ENCODE measurements around the gene TMEM132A. TPM values are rescaled to one million over a fixed set of nuclear protein-coding genes. Genes with fewer than 3 reads are reported as not detected.

The TMEM132A gene
- polyA plus RNA-seq, 3 donors: 5.1 to 11.1 (median 7.0) TPM

DNA sequence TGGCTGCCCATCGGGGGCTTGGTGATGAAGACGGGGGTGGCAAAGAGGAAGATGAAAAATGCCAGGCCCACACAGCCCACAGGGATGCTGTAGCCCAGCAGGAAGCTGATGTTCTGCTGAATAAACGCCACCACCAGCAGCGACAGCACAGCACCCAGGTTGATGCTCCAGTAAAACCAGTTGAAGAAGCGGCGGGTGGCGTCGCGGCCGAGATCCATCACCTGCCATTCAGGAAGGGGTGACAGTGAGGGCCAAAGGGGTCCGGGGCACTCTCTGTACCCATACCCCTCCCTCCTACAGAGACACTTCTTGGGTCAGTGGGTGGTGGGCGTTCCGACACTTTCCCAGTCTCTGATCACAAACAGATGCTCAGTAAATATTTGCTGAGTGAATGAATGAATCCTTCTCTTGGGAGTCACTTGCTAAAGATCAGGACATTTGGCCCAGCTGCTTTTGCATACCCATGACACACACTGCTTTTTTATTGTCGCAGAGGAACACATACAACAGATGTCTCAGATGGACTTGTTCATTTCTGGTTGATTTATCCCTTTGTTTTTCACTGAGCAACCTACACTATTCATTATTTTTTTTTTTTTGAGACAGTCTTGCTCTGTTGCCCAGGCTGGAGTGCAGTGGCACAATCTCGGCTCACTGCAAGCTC, 22.5 kb downstream of the TMEM132A start:
- no peak overlapping the region for H3K27ac ChIP-seq (ENCODE audit: low read depth, low read length)
- 79 to 92% (median 91%) methylated on average over 11 to 15 of the region's 15 CpGs for WGBS, 3 donors

DNA sequence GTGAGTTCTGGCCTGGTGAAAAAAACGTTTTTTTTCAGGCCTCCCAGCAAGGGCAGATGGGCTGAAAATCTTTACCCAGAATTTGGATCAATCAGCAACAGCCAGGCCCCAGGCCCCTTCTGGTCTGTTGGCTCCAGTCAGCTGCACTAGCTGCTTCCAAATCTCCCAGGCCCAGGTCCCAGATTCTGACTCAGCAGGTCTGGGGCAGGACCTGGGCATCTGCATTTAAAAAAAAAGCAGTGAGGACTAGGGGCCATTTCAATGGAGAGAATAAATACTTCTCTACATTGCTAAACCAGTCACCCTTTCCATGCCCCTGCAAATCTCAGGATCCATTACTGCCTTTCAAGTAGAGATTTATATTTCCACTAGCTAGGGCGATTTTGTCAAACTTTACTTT, 23.4 kb downstream of the TMEM132A start:
- no peak overlapping the region for H3K27ac ChIP-seq (ENCODE audit: low read depth, low read length)
- WGBS, 3 donors: 40 to 57% (median 51%) methylated on average over 2 of the region's 2 CpGs

DNA sequence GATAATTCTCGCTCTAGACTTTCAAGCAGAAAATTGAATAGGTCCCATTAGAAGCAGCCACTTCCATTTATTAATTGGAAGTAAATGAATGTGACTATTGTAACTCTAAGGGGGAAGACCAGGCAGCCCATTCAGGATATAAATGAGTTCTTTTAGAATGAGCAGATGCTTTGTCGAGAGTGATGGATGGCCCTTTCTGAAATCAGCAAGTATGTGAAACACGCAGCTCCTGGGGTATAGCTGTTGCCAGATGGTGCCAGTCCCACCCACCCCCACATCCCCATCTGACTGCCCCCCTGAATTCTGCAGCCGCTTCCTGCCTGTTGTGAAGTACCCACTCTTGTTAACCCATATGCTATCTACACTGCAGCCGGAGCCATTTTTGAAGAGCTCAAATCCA, 24.0 kb downstream of the TMEM132A start:
- WGBS, 3 donors: 66 to 83% (median 82%) methylated on average over 5 of the region's 5 CpGs
- H3K27ac ChIP-seq (ENCODE audit: low read depth, low read length): no peak overlapping the region

DNA sequence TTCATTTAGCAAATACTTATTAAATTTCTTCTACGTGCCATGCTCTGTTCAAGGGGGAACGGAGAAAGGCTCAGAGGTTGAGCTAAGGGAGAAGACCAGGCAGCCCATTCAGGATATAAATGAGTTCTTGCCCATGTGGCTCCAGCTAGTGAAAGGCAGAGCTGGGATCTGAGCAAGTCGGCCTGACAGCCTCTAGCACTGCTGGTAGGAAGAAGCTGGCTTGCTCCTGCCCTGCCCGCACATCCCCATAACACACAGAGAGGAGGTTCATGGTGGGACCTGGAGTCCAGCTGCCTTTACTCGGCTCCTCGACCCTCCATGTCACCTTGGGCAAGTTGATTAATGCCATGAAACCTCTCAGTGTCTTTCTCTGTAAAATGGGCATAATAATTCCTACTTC, 25.8 kb downstream of the TMEM132A start:
- WGBS, 3 donors: 77 to 82% (median 78%) methylated on average over 6 of the region's 6 CpGs
- H3K27ac ChIP-seq (ENCODE audit: low read depth, low read length): no peak overlapping the region

DNA sequence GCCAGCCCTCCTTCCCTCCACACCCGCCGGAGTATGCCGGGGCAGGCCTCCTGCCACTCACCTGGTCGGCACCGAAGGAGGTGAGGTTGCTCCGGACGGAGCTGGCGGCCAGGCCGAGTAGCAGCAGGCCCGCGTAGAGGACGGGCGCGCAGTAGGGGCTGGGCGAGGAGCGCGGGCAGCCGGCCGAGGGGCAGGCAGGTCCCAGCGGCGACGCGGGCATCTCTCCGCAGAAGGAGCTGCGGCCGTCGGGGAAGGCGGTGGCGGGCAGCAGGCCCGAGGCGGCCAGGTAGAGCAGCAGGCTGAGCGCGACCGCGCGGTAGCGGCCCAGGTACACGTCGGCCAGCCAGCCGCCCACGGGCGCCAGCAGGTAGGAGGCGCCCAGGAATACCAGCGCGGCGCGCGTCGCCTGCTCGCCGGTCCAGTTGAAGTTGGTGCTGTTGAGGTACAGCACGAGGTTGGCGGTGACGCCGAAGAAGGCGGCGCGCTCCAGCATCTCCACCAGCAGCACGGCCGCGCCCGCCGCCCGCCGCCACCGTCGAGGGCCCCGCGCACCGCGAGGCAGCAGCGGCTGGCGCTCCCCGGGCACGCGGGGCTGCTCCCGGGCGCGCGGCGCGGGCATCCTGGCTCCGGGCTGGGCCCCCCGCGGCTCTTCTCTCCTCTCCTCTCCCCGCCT, 26.8 kb downstream of the TMEM132A start:
- 10 to 23% (median 22%) methylated on average over 53 to 86 of the region's 86 CpGs for WGBS, 3 donors
- H3K27ac ChIP-seq (ENCODE audit: low read depth, low read length): no peak overlapping the region

DNA sequence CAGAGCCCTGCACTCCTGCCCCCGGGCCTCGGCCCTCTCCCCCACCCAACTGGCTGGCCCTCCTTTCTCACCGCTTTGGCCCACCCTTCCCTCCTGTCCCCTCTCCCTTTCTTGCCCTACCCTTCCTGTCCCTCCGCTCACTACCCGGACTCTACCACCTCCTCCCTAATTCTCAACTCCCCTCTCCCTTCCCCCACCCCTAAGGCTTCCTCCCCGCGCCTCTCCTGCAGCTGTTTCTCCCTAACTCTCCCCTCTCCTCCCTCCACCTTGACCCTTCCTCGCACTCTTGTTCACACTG, 27.3 kb downstream of the TMEM132A start:
- no peak overlapping the region for H3K27ac ChIP-seq (ENCODE audit: low read depth, low read length)
- WGBS, 3 donors: 2 to 17% (median 4%) methylated on average over 5 to 8 of the region's 8 CpGs

DNA sequence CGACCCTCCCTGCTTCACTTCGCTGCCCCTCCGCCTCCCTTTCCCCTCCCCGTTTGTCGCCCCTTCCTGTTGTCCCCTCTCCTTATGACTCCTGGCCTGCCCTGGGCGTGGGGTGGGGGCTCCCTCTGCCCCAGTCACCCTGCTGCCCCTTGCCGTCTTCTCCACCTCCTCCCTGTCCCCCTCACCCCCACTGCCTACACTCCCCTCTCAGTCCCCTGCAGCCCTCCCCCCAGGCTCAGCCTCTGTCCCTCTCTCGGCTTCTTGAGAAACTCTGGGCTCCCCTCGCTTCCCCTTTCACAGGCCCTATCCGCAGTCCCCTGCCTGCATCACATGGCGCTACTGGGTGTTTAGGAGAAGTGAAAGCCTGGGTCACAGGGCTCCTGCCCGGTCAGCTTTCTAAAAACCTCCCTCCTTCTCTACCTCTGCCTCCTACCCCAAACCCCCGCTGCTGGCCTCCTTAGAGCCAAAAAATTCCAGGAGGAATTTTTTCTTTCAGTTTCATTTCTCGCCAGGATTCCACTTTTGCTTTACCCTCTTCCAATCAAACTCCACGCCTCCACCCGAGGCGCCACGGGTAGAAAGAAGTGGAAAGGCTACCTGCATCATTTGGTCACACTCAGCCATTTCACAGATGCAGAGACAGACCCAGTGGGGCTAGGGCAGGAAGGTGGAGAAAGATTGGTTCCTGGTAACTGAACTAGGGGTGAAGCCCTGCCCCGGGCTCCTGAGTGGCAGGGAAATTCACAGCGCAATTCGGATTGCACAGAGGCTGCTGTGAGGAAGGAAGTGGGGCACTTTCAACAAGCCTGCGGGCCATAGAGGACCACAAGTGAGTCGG, 27.9 kb downstream of the TMEM132A start, which contains the start of gene SLC15A3:
Gene SLC15A3, minus strand, starts transcription at position 273 of the 838 bp plus-strand sequence. CDS start 625 bp downstream, outside the sequence.
- H3K27ac ChIP-seq (ENCODE audit: low read depth, low read length): peak within 1 kb of the TSS; percentile 91
- 4 to 48% (median 5%) methylated on average over 23 of the region's 23 CpGs for WGBS, 3 donors

DNA sequence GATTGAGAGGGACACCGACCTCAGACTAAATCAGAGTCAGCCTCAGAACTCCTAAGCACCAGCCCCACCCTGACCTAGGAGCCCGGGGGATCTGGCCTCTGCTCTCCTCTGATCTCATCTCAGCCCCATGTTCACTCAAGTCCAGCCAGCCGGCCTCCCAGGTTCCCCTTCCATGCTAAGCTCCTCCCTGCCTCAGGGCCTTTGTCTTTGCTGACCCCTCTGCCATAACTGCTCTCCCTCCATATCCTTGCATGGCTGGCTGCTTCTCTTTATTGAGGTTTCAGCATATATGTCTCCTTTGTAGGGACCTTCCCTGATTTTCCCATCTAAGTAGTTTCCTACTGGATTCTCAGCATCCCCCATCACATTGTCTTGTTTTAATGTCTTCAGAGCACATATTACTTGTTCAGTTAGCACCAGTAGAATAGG, 28.5 kb downstream of the TMEM132A start:
- peak overlapping the region; percentile 91 for H3K27ac ChIP-seq (ENCODE audit: low read depth, low read length)
- 9 to 71% (median 13%) methylated on average over 3 of the region's 3 CpGs for WGBS, 3 donors

DNA sequence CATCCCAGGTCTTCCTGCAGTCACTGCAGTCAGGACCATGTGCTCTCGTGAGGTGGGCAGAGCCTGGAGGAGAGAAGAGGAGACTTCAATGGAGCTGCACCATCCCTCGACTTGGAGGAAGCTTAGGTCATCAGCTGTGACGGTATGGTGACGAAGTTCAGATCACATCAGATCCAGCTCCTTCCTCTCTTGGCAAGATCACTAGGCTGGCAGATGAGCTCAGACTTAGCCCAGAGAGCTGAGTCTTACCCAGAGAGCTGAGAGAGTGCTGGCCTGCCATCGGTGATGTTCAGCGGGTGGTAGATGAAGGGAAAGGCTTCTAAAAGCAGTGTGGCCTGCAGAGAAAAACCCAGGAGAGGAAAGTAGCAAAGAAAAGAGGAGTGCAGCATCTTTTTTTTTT, 29.5 kb downstream of the TMEM132A start:
- H3K27ac ChIP-seq (ENCODE audit: low read depth, low read length): no peak overlapping the region
- 61 to 85% (median 70%) methylated on average over 6 of the region's 6 CpGs for WGBS, 3 donors

DNA sequence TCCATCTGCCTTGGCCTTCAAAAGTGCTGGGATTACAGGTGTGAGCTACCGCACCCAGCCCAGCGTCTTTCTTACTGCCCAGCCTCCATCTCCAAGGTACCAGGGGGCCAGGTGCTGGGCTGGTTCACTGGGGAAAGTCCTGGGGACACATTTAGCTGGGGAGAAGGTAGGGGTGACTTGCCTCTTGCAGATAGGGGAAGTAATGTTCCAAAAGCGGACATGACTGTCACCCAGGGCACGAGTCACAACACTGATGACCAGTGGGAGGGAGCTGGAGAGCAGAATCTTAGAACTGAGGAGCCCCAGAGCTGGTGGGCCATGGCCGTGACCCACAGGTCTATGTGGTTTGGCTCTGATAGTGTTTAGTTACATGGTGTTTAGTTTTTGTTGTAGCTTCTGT, 30.2 kb downstream of the TMEM132A start:
- 74 to 85% (median 75%) methylated on average over 5 of the region's 5 CpGs for WGBS, 3 donors
- no peak overlapping the region for H3K27ac ChIP-seq (ENCODE audit: low read depth, low read length)

DNA sequence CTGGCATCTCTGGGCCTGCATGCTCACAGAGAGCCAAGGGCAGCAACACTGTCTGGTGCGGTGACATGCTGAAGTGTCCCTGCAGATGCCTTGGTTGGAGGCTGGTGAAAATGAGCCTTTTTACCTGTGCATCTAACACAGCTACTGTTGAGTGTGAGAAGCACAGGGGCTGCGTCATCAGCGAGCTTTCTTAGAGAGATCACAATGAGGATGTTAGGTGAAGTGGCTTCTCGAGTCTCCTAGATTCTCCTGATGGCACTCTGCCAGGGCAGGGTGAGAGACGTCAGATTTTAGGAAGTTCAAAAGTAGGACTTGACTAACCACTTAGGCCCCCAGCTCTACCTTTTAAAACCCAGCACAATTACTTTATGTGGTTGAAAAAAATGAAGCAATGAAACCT, 31.3 kb downstream of the TMEM132A start:
- WGBS, 3 donors: 44 to 56% (median 45%) methylated on average over 5 of the region's 5 CpGs
- no peak overlapping the region for H3K27ac ChIP-seq (ENCODE audit: low read depth, low read length)

DNA sequence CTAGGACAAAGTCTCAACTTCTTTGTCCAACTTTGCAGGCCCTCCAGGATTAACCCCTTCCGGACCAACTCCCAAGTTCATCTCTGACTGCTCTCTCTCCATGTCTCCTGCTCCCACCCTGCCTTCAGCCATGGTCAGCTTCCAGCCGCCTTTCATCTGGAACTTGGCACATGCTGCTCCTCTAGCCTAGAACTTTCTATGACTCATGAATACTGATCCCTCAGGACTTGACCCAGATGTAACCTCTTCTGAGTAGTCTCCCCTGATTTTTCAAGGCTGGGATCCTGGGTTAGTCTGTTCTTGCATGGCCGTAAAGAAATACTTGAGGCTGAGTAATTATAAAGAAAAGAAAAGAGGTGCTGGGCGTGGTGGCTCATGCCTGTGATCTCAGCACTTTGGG, 32.9 kb downstream of the TMEM132A start:
- WGBS, 3 donors: 69 to 80% (median 74%) methylated on average over 4 of the region's 4 CpGs
- H3K27ac ChIP-seq (ENCODE audit: low read depth, low read length): no peak overlapping the region

DNA sequence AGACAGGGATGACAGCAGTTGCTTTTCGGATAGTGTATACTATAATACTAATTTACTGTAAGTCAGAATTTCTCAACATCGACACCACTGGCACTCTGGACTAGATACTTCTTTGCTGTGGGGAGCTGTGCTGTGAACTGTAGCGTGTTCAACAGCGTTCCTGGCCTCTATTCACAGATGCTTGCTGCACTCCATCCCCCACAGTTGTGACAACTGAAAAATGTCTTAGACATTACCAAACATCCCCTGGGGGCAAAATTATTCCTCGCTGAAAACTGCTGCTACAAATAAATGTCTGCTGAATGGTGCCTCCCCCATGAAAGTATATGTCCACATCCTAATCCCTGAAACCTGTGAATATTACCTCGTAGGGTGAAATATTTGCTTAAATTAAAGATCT, 35.2 kb downstream of the TMEM132A start:
- no peak overlapping the region for H3K27ac ChIP-seq (ENCODE audit: low read depth, low read length)
- WGBS, 3 donors: 62 to 70% (median 69%) methylated on average over 6 of the region's 6 CpGs

DNA sequence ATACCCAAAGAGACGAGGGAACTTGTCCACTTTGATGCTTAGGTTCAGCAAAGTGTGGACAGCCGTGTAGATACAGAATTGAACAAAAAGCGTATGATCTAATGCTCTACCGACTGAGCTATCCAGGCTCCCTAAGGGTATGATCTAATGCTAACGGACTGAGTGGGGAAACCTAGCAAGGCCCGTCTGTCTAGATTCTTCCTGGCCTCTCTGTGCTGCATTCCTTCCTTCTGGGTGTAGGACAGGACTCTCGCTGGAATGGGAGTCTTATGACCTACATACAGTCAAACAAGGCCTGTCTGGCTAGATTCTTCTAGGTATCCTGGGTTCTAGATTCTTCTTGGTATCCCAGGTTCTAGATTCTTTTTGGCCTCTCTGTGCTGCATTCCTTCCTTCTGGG, 36.1 kb downstream of the TMEM132A start:
- WGBS, 3 donors: 81 to 90% (median 82%) methylated on average over 7 of the region's 7 CpGs
- no peak overlapping the region for H3K27ac ChIP-seq (ENCODE audit: low read depth, low read length)

DNA sequence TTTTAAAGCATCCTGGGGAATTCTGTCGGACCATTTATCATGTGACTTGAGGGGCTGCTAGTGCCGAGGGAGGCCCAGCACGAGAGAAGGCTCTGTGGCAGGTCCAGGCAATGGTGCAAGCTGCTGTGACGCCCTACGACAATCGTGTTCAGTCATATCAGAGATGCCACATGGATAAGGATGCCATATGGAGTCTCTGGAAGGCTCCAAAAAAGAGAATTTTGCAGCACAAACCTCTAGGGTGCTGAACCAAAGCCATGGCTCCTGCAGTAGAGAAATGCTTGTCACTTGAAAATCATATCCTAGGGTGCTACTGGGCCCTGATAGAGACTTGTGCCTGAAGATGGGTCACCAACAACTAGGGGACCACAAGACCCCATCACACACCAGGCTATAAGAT, 40.5 kb downstream of the TMEM132A start:
- H3K27ac ChIP-seq (ENCODE audit: low read depth, low read length): no peak overlapping the region
- WGBS, 3 donors: 77 to 90% (median 88%) methylated on average over 6 of the region's 6 CpGs

DNA sequence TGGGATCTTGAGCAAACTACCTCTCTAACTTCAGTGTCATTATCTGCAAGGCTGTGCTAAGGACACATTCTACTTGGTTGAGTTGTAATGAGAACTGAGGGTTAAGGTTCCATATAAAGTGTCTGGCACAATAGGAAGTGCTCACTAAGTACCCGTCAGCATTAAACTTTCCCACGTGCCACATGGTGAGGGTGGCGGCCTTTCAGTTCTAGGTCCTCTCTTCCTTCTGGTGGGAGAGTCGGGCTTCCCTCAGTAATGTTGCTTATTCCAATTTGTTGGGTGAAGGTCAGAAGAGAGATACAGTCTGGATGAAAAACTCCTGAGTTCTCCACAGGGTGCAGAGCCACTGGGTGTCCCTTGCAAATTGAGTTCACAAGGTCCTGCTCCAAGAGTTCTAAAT, 42.6 kb downstream of the TMEM132A start:
- H3K27ac ChIP-seq (ENCODE audit: low read depth, low read length): no peak overlapping the region
- WGBS, 3 donors: 73 to 85% (median 83%) methylated on average over 4 of the region's 4 CpGs

DNA sequence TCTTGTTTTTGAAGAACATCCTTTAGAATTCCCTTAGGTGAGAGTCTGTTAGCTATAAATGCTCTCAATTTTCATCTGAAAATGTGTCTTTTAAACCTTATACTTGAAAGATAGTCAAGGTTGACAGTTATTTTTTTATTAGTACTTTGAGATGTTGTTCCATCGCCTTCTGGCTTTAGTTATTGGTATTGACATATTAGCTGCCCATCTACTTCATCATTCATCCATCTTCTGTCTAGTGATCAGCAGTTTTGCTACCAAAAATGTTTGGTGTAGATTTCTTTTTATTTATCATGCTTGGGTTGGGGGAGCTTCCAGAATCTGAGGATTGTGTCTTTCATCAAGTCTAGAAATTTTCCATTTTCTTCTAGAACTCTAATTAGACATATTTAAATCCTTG, 44.0 kb downstream of the TMEM132A start:
- 52 to 97% (median 95%) methylated on average over 1 of the region's 1 CpG for WGBS, 3 donors
- H3K27ac ChIP-seq (ENCODE audit: low read depth, low read length): no peak overlapping the region

DNA sequence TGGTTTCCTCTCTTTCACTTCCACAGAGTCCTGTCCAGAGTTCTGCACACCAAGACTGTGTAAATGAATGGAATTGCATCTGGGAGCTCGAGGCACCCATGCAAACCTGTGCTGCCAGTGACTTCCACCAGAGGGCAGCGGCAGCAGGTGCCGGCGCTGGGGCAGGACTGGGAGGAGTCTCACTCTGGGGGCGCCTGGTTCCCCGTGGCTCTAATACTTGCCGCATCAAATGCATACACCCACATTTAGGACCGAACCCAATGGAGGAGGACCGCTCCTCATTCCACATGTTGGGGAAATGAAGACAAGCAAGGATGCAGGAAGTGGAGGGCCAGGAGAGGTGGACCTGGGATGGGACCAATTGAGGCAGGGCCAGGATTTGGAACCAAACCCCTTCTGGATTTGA, 46.1 kb downstream of the TMEM132A start:
- no peak overlapping the region for H3K27ac ChIP-seq (ENCODE audit: low read depth, low read length)
- 18 to 21% (median 18%) methylated on average over 9 of the region's 9 CpGs for WGBS, 3 donors

DNA sequence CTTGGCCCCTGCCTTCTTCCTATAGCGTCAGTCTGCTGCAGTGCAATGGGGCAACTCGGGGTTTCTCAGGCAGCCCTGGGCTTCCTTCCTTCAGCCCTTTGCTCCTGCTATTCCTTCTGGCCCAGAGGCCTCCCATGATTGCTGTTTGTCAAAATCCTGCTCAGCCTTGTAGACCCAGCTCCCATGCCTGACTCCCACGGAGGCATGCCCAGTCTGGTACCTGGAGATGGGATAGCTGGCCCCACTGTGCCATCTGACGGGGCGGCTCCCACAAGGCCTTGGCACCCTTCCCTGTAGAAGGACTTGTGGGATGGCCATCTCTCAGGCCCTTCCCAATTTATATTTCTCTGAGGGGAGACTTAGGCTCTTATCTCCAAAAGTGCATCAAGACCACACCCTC, 46.6 kb downstream of the TMEM132A start:
- 75 to 82% (median 79%) methylated on average over 5 of the region's 5 CpGs for WGBS, 3 donors

More for the DNA sequence above, 46.6 kb downstream of the TMEM132A start:
- no peak overlapping the region for H3K27ac ChIP-seq (ENCODE audit: low read depth, low read length)
